Eye (tissue), 1 donor: ENCODE measurements around the gene PITX1.
A peak's percentile ranks its signal among the peaks of the same experiment; 100 is the strongest.

Experiments used
- DNase-seq: peaks from one replicate; pipeline ENCODE4 v3.0.0-alpha.2; 2015

Gene PITX1

GRCh38 chr5:135061001-135061400 lies 27.0 kb upstream of the PITX1 start:
- no peak for DNase-seq

GRCh38 chr5:135060021-135060420 lies 26.0 kb upstream of the PITX1 start:
- no peak for DNase-seq

- no peak for DNase-seq
Measured at GRCh38 chr5:135059000-135059923, 25.2 kb upstream of the PITX1 start.

GRCh38 chr5:135058331-135058732 lies 24.3 kb upstream of the PITX1 start:
- DNase-seq = peak; percentile 68

GRCh38 chr5:135057233-135057632 lies 23.2 kb upstream of the PITX1 start:
- no peak for DNase-seq

GRCh38 chr5:135056316-135057030 lies 22.4 kb upstream of the PITX1 start:
- DNase-seq = no peak

GRCh38 chr5:135055396-135055795 lies 21.4 kb upstream of the PITX1 start:
- no peak for DNase-seq

- no peak for DNase-seq
Measured at GRCh38 chr5:135054546-135054945, 20.5 kb upstream of the PITX1 start.

GRCh38 chr5:135053989-135054388 lies 20.0 kb upstream of the PITX1 start:
- no peak for DNase-seq

- DNase-seq = no peak
Measured at GRCh38 chr5:135053278-135053677, 19.2 kb upstream of the PITX1 start.

- no peak for DNase-seq
Measured at GRCh38 chr5:135052511-135053145, 18.6 kb upstream of the PITX1 start.

- no peak for DNase-seq
Measured at GRCh38 chr5:135051872-135052271, 17.8 kb upstream of the PITX1 start.

GRCh38 chr5:135051399-135051798 lies 17.4 kb upstream of the PITX1 start:
- no peak for DNase-seq

GRCh38 chr5:135050244-135050767 lies 16.3 kb upstream of the PITX1 start:
- no peak for DNase-seq

- DNase-seq = no peak
Measured at GRCh38 chr5:135048930-135049329, 14.9 kb upstream of the PITX1 start.

GRCh38 chr5:135048286-135048685 lies 14.3 kb upstream of the PITX1 start:
- DNase-seq = no peak

- no peak for DNase-seq
Measured at GRCh38 chr5:135047347-135047695, 13.3 kb upstream of the PITX1 start.

GRCh38 chr5:135046661-135047346 lies 12.8 kb upstream of the PITX1 start:
- DNase-seq = no peak

GRCh38 chr5:135045488-135045887 lies 11.5 kb upstream of the PITX1 start:
- DNase-seq = no peak

- no peak for DNase-seq
Measured at GRCh38 chr5:135042595-135042994, 8.6 kb upstream of the PITX1 start.

GRCh38 chr5:135041726-135042125 lies 7.7 kb upstream of the PITX1 start:
- no peak for DNase-seq

- no peak for DNase-seq
Measured at GRCh38 chr5:135041145-135041587, 7.1 kb upstream of the PITX1 start.
